Stimulated activated CD8-positive, alpha-beta memory T cell treated with anti-CD3 and anti-CD28 coated beads, Interleukin-7, amount 100 ng/mL, for 1 hour (primary cell): ENCODE data around the gene CYSLTR1.
"Not testable (repeated sequence)": the region's sequence is repeated elsewhere in the genome, so short reads cannot be mapped to it uniquely, and the experiment has no call there.

ENCODE experiments used
- DNase-seq, 2 donors: peaks; one replicate each; pipeline ENCODE4 v3.0.0-alpha.2; 2020; ENCODE audit warnings: low read depth in 2 of 2

Gene CYSLTR1

GRCh38 chrX:78327370-78328086, at the start of gene CYSLTR1:
TSS of gene CYSLTR1 (minus strand) at chrX:78327611. CDS start at chrX:78273746, 53,865 bp downstream.
- no peak for DNase-seq

GRCh38 chrX:78377186-78377585, 49.8 kb upstream of the CYSLTR1 start:
- no peak for DNase-seq

GRCh38 chrX:78375894-78376293, 48.5 kb upstream of the CYSLTR1 start:
- no peak for DNase-seq

GRCh38 chrX:78366576-78366975, 39.2 kb upstream of the CYSLTR1 start:
- no peak for DNase-seq

GRCh38 chrX:78357342-78358055, 30.1 kb upstream of the CYSLTR1 start:
- no peak for DNase-seq

GRCh38 chrX:78333521-78333920, 6.1 kb upstream of the CYSLTR1 start:
- no peak for DNase-seq

- no peak for DNase-seq
These were observed 4.3 kb upstream of the CYSLTR1 start for GRCh38 chrX:78331708-78332107.

- DNase-seq: no peak
These were observed 3.1 kb upstream of the CYSLTR1 start for GRCh38 chrX:78330540-78330939.

- DNase-seq: no peak
These were observed 2.7 kb upstream of the CYSLTR1 start for GRCh38 chrX:78330068-78330467.

GRCh38 chrX:78329486-78329885, 2.1 kb upstream of the CYSLTR1 start:
- no peak for DNase-seq

GRCh38 chrX:78326401-78326800, 1.0 kb downstream of the CYSLTR1 start:
- no peak for DNase-seq

- no peak for DNase-seq
These were observed 4.5 kb downstream of the CYSLTR1 start for GRCh38 chrX:78322863-78323262.

- DNase-seq: no peak
These were observed 5.6 kb downstream of the CYSLTR1 start for GRCh38 chrX:78321809-78322208.

GRCh38 chrX:78316265-78316664, 11.1 kb downstream of the CYSLTR1 start:
- no peak for DNase-seq

GRCh38 chrX:78315745-78316144, 11.7 kb downstream of the CYSLTR1 start:
- no peak for DNase-seq

GRCh38 chrX:78314561-78314960, 12.8 kb downstream of the CYSLTR1 start:
- no peak for DNase-seq

GRCh38 chrX:78313526-78313925, 13.9 kb downstream of the CYSLTR1 start:
- no peak for DNase-seq

GRCh38 chrX:78307665-78308064, 19.7 kb downstream of the CYSLTR1 start:
- DNase-seq: no peak

- no peak for DNase-seq
These were observed 24.3 kb downstream of the CYSLTR1 start for GRCh38 chrX:78303086-78303485.

- not testable (repeated sequence) for DNase-seq
These were observed 26.5 kb downstream of the CYSLTR1 start for GRCh38 chrX:78300933-78301332.

GRCh38 chrX:78283511-78283910, 43.9 kb downstream of the CYSLTR1 start:
- no peak for DNase-seq

GRCh38 chrX:78237127-78237526, 90.3 kb downstream of the CYSLTR1 start:
- DNase-seq: no peak

GRCh38 chrX:78226047-78226446, 101.4 kb downstream of the CYSLTR1 start:
- not testable (repeated sequence) for DNase-seq
